T-cell (primary cell): ENCODE data around the gene EEIG1. TPM values are rescaled to one million over a fixed set of nuclear protein-coding genes. Genes with fewer than 3 reads are reported as not detected.

Experiments
- ATAC-seq, 4 experiments: fragments of 200-7000 bp in 3 of 4; fragments of 150-1000 bp in 1 of 4; cut with Tn5 transposase; replicated peaks in 1 of 4; 1 replicate in 3 of 4; 2 replicates in 1 of 4; pipeline ENCODE4 v1.10.0; 2021; ENCODE audit warnings: moderate library complexity in 3 of 4, mild to moderate bottlenecking in 2 of 4, moderate number of reproducible peaks in 1 of 4
- CTCF ChIA-PET, 2 donors: fragments of 300-600 bp; sonication (Branson Sonifier 250); formaldehyde crosslinking; loops; one replicate each; lab custom pipeline; 2022; ENCODE audit warnings: antibody characterized with exemption in 2 of 2; lab: Charles Lee
- POLR2A ChIA-PET, 2 donors: fragments of 300-600 bp; sonication (Branson Sonifier 250); formaldehyde crosslinking; loops; one replicate each; lab custom pipeline; 2022; ENCODE audit warnings: antibody characterized with exemption in 2 of 2; lab: Charles Lee
- DNase-seq, 35 experiments: peaks; one replicate each; pipeline versions ENCODE4 v3.0.0 to v3.0.0-alpha.2; 2013 to 2023
- H3K27ac ChIP-seq: one replicate; pipeline ENCODE4 v1.5.1; 2013; ENCODE audit warnings: low read length
- H3K27me3 ChIP-seq, 2 experiments: replicated peaks in 1 of 2; 1 replicate in 1 of 2; 2 replicates in 1 of 2; pipeline versions ENCODE4 v1.6.1 to v1.7.0; 2013; ENCODE audit warnings: low read length in 1 of 2, mixed read lengths in 1 of 2; ENCODE audit not compliant: control insufficient read depth in 2 of 2, insufficient read depth in 2 of 2; ENCODE audit errors: extremely low read depth in 1 of 2
- H3K36me3 ChIP-seq, 2 donors: 1 replicate in 1 of 2; 2 replicates in 1 of 2; pipeline versions ENCODE4 v1.6.1 to v1.7.0; 2013; ENCODE audit warnings: low read length in 1 of 2; ENCODE audit not compliant: control insufficient read depth in 2 of 2, insufficient read depth in 1 of 2; ENCODE audit errors: extremely low read depth in 1 of 2
- H3K4me1 ChIP-seq, 2 experiments: 1 replicate in 1 of 2; 2 replicates in 1 of 2; pipeline versions ENCODE4 v1.6.1 to v1.7.0; 2013; ENCODE audit warnings: low read length in 2 of 2, mixed read lengths in 1 of 2; ENCODE audit not compliant: insufficient read depth in 2 of 2, control insufficient read depth in 1 of 2; ENCODE audit errors: extremely low read depth in 1 of 2
- H3K4me3 ChIP-seq, 2 donors: 1 replicate in 1 of 2; 2 replicates in 1 of 2; pipeline versions ENCODE4 v1.5.1 to v1.7.0; 2013; ENCODE audit warnings: mild to moderate bottlenecking in 2 of 2, low read length in 1 of 2, moderate library complexity in 1 of 2; ENCODE audit not compliant: control insufficient read depth in 1 of 2; ENCODE audit errors: extremely low read depth in 1 of 2
- H3K9me3 ChIP-seq: 2 replicates; pipeline ENCODE4 v1.7.0; 2013
- H3K27ac Mint-ChIP-seq, 2 donors: one replicate each; pipeline ENCODE4 v1.8.0; 2020 to 2021; ENCODE audit warnings: mild to moderate bottlenecking in 2 of 2, mixed read lengths in 2 of 2
- H3K27me3 Mint-ChIP-seq, 2 donors: one replicate each; pipeline ENCODE4 v1.8.0; 2021 to 2022; ENCODE audit warnings: mixed read lengths in 2 of 2
- H3K36me3 Mint-ChIP-seq: one replicate; pipeline ENCODE4 v1.8.0; 2021; ENCODE audit warnings: mixed read lengths
- H3K4me1 Mint-ChIP-seq, 3 donors: one replicate each; pipeline ENCODE4 v1.8.0; 2020 to 2022; ENCODE audit warnings: mixed read lengths in 3 of 3, mild to moderate bottlenecking in 1 of 3
- H3K4me3 Mint-ChIP-seq, 3 donors: one replicate each; pipeline ENCODE4 v1.8.0; 2020 to 2022; ENCODE audit warnings: mild to moderate bottlenecking in 3 of 3, mixed read lengths in 3 of 3, moderate library complexity in 3 of 3
- H3K9me3 Mint-ChIP-seq, 3 donors: one replicate each; pipeline ENCODE4 v1.8.0; 2020 to 2022; ENCODE audit warnings: mixed read lengths in 3 of 3
- WGBS: methylation state at CpG from one replicate; pipeline ENCODE4 v1.1.5; 2013; ENCODE audit warnings: missing lambda C conversion rate; ENCODE audit not compliant: insufficient coverage; 5-methylcytosine and 5-hydroxymethylcytosine counted together
- total RNA-seq, 35 experiments: library from RNA in 6 of 35; stranded (reverse) in 6 of 35; fragments of 120-200 nt in 1 of 35; gene quantifications; one replicate each; pipeline versions ENCODE4 v1.2.1 to v1.2.4 and lab custom pipeline; 2013 to 2026

The EEIG1 gene
- total RNA-seq, 5 donors from 2014 or later (not counting 1 experiment from before 2014, with no cell fraction given) = 351 to 746 (median 698) TPM

DNA sequence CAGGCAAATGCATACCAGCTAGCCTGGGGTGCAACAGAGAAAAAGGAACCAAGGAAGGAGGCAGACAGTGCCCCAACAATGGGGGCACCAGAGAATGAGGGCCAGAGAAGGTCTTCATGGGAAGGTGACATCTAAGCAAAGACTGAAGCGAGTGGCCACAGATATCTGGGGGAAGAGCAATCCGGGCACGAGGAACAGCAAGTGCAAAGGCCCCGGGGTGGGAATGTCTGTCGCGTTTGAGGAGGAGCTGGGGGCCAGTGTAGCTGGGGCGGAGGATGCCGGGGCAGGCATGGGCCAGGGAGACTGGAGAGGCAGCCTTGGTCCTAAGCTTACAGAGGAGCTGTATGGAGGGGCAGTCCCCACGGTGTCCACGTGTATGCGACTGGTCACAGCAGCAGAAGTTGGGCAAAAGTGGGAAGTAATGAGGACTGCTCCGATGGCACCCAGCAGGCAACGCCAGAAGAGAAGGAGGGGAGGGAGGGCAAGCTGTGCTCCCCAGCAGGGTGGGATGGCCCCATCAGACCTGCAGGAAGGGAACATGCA lies 19.1 kb downstream of the EEIG1 start:
- peaks cover 4 to 19% of the 10 kb centered on the region in 2 donors for H3K36me3 ChIP-seq
- peak overlapping the region; percentile 69 for H3K27ac ChIP-seq
- H3K36me3 Mint-ChIP-seq = peaks cover 44% of the 10 kb centered on the region
- H3K9me3 ChIP-seq = no peaks in the 10 kb centered on the region
- ATAC-seq (no peak), DNase-seq (no peak)
- ChIA-PET POLR2A (interaction anchor here in 1 of 2 donors (1.0 kb wide), 1 partner anchor 111 kb away, joined by 3 read pairs; no protein-coding TSS in a partner anchor), CTCF (interaction anchor here (1.1 to 1.9 kb wide), 2 partner anchors 10 to 19 kb away, joined by 3 to 4 read pairs; no protein-coding TSS in a partner anchor)
- H3K27me3 ChIP-seq = no peaks in the 10 kb centered on the region
- no peaks in the 10 kb centered on the region for H3K9me3 Mint-ChIP-seq
- no peaks in the 10 kb centered on the region for H3K27me3 Mint-ChIP-seq
- WGBS = 85% methylated on average over 13 of the region's 13 CpGs
- peaks cover 63 to 87% of the 10 kb centered on the region in 2 experiments for H3K4me1 ChIP-seq
- H3K4me1 Mint-ChIP-seq = peaks cover 94 to 99% (median 97%) of the 10 kb centered on the region in 3 donors
- peak overlapping the region; percentile 88 to 97 for H3K27ac Mint-ChIP-seq
- no peak overlapping the region for H3K4me3 ChIP-seq
- peak overlapping the region; percentile 41 to 96 (median 91) for H3K4me3 Mint-ChIP-seq

DNA sequence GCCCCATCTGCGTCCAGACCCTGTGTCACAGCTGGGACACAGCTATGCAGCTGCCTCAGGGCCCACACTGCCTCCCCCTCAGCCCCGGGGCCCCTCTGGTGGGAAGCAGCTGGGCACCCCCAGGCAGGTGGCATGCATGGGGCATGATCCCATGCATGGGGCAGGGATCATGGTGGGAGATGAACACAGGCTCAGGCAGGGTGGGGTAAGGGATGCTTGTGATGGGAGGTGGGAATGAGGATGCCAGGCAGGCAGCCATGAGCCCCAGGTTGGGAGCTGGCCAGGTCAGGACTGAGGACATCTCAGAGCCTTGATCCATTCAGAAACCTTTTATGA lies 19.7 kb downstream of the EEIG1 start:
- Histone ChIP-seq H3K4me1 (peaks cover 59 to 87% of the 10 kb centered on the region in 2 experiments), H3K27ac (peak overlapping the region; percentile 54), H3K4me3 (no peak overlapping the region), H3K27me3 (no peaks in the 10 kb centered on the region), H3K9me3 (no peaks in the 10 kb centered on the region), H3K36me3 (peaks cover 4 to 18% of the 10 kb centered on the region in 2 donors)
- H3K9me3 Mint-ChIP-seq = no peaks in the 10 kb centered on the region
- H3K36me3 Mint-ChIP-seq = peaks cover 44% of the 10 kb centered on the region
- H3K4me1 Mint-ChIP-seq = peaks cover 91 to 96% (median 95%) of the 10 kb centered on the region in 3 donors
- CTCF ChIA-PET = interaction anchor here (1.0 to 1.1 kb wide), 3 partner anchors 11 to 111 kb away, joined by 3 read pairs; no protein-coding TSS in a partner anchor
- POLR2A ChIA-PET = interaction anchor here in 1 of 2 donors (1.0 kb wide), 1 partner anchor 111 kb away, joined by 3 read pairs; no protein-coding TSS in a partner anchor
- peak overlapping the region; percentile 41 to 96 (median 91) for H3K4me3 Mint-ChIP-seq
- ATAC-seq = no peak
- peak overlapping the region; percentile 88 to 97 for H3K27ac Mint-ChIP-seq
- 68% methylated on average over 2 of the region's 2 CpGs for WGBS
- no peaks in the 10 kb centered on the region for H3K27me3 Mint-ChIP-seq
- no peak for DNase-seq

DNA sequence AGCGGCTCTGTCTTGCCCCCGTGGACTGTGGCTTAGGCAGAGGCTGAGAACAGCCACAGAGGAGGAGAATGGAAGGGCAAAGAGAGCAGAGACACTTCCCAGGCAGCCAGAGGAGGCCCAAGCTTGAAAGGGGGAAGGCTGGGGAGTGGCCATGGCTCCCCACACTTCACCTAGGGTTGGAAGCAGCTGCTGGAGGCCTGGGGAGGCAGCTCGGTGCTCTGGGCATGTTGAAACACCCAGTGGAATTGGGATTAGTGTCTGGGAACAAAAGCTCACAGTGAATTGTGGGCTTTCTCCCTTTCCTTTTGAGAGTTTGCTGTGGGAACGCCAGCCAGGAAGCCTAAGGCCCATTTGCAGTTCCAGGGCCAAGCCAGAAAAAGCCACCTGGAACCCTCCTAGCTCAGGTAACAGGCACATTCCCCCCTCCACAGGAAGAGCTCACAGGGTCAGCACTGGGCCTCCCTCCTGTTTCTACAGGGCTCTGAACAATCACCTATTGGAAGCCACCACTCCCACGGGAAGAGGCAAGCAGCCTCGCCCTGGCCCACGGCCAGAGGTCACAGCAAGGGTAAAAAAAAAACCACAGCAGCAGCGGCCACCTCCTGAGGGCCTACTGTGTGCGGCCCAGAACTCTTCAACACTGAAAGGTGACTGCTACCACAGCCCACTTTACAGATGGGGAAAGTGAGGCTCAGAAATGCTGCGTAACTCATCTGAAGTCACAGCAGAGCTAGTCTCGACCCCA lies 20.2 kb downstream of the EEIG1 start:
- peaks cover 93 to 97% (median 95%) of the 10 kb centered on the region in 3 donors for H3K4me1 Mint-ChIP-seq
- no peak for ATAC-seq
- WGBS = 52% methylated on average over 10 of the region's 11 CpGs
- H3K9me3 Mint-ChIP-seq = no peaks in the 10 kb centered on the region
- H3K27me3 Mint-ChIP-seq = no peaks in the 10 kb centered on the region
- H3K27me3 ChIP-seq = no peaks in the 10 kb centered on the region
- peaks cover 4 to 18% of the 10 kb centered on the region in 2 donors for H3K36me3 ChIP-seq
- peaks cover 42% of the 10 kb centered on the region for H3K36me3 Mint-ChIP-seq
- peak overlapping the region; percentile 37 to 91 (median 50) for H3K4me3 Mint-ChIP-seq
- ChIA-PET CTCF (interaction anchor here (0.5 to 1.1 kb wide), 4 partner anchors 9 to 112 kb away, joined by 3 read pairs; no protein-coding TSS in a partner anchor), POLR2A (interaction anchor here in 1 of 2 donors (1.0 kb wide), 1 partner anchor 112 kb away, joined by 3 read pairs; no protein-coding TSS in a partner anchor)
- peaks cover 62 to 87% of the 10 kb centered on the region in 2 experiments for H3K4me1 ChIP-seq
- H3K4me3 ChIP-seq = no peak overlapping the region
- no peaks in the 10 kb centered on the region for H3K9me3 ChIP-seq
- H3K27ac ChIP-seq = peak overlapping the region; percentile 54
- DNase-seq = no peak
- H3K27ac Mint-ChIP-seq = peak overlapping the region; percentile 83 to 88

DNA sequence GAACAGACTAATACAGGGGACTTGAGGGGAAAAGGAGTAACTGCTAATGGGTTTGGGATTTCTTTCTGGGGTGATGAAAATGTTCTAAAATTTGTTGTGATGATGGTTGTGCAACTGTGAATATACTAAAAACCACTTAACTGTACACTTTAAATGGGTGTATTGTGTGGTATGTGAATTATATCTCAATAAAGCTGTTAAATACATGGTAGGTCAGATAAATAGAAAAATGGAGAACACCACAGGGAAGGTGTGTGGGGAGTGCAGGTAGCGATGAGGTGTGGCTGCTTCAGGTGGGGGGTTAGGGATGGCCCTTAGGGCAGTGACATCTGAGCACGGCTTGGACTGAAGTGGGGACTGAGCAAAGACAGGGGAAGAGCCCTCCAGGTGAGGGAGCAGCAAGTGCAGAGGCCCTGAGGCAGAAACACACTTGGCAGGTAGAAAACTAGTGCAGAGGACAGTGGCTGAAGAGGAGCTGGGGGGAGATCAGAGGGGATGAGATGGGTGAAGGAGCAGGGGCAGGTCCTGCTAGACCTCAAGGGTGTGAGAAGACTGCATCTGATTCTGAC lies 20.9 kb downstream of the EEIG1 start:
- no peaks in the 10 kb centered on the region for H3K9me3 ChIP-seq

DNA sequence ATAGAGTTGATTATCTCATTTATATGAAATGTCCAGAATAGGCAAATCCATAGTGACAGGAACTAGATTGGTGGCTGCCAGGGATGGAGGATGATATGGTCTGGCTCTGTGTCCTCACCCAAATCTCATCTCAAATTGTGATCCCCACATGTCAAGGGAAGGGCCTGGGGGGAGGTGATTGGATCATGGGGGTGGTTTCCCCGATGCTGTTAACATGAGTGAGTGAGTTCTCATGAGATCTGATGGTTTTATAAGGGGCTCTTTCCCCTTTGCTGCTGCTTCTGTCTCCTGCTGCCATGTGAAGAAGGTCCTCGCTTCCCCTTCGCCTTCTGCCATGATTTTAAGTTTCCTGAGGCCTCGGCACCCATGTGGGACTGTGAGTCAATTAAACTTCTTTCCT lies 21.4 kb downstream of the EEIG1 start:
- peak overlapping the region; percentile 83 to 88 for H3K27ac Mint-ChIP-seq
- no CpG with 5 or more reads among the region's 4 CpGs for WGBS
- H3K4me3 Mint-ChIP-seq = peak overlapping the region; percentile 37 to 91 (median 50)
- H3K9me3 Mint-ChIP-seq = no peaks in the 10 kb centered on the region
- no peaks in the 10 kb centered on the region for H3K27me3 Mint-ChIP-seq
- H3K36me3 Mint-ChIP-seq = peaks cover 37% of the 10 kb centered on the region
- POLR2A ChIA-PET = interaction anchor here in 1 of 2 donors (0.6 kb wide), 1 partner anchor 124 kb away, joined by 4 read pairs; no protein-coding TSS in a partner anchor
- peaks cover 7 to 18% of the 10 kb centered on the region in 2 donors for H3K36me3 ChIP-seq
- no peaks in the 10 kb centered on the region for H3K9me3 ChIP-seq
- H3K4me1 ChIP-seq = peaks cover 71 to 88% of the 10 kb centered on the region in 2 experiments
- H3K27me3 ChIP-seq = no peaks in the 10 kb centered on the region
- no peak overlapping the region for H3K27ac ChIP-seq
- no peak overlapping the region for H3K4me3 ChIP-seq
- DNase-seq = no peak
- ATAC-seq = peak in 1 of 4 experiments; percentile 18
- CTCF ChIA-PET = interaction anchor here in 1 of 2 donors (0.5 to 1.7 kb wide), 2 partner anchors 12 to 72 kb away, joined by 4 read pairs; no protein-coding TSS in a partner anchor
- peaks cover 95 to 98% (median 97%) of the 10 kb centered on the region in 3 donors for H3K4me1 Mint-ChIP-seq

More for the DNA sequence above, 20.9 kb downstream of the EEIG1 start:
- ChIA-PET CTCF (interaction anchor here (0.5 to 1.1 kb wide), 4 partner anchors 8 to 113 kb away, joined by 3 to 4 read pairs (median 3); no protein-coding TSS in a partner anchor), POLR2A (interaction anchor here in 1 of 2 donors (0.6 kb wide), 1 partner anchor 123 kb away, joined by 4 read pairs; no protein-coding TSS in a partner anchor)
- ATAC-seq (no peak), DNase-seq (no peak)
- Mint-ChIP-seq H3K27ac (peak overlapping the region; percentile 83 to 88), H3K4me1 (peaks cover 93 to 97% (median 95%) of the 10 kb centered on the region in 3 donors), H3K4me3 (peak overlapping the region; percentile 37 to 91 (median 50)), H3K9me3 (no peaks in the 10 kb centered on the region), H3K27me3 (no peaks in the 10 kb centered on the region), H3K36me3 (peaks cover 39% of the 10 kb centered on the region)
- Histone ChIP-seq H3K27me3 (no peaks in the 10 kb centered on the region), H3K27ac (peak overlapping the region; percentile 54), H3K36me3 (peaks cover 6 to 18% of the 10 kb centered on the region in 2 donors), H3K4me3 (no peak overlapping the region), H3K4me1 (peaks cover 69 to 87% of the 10 kb centered on the region in 2 experiments)
- 81% methylated on average over 2 of the region's 2 CpGs for WGBS
